Left hindlimb (tissue), 1 donor: ENCODE measurements around the gene RNF19B.
A peak's percentile ranks its signal among the peaks of the same experiment; 100 is the strongest.
"Not testable (repeated sequence)": the region's sequence is repeated elsewhere in the genome, so short reads cannot be mapped to it uniquely, and the experiment has no call there.

Experiments used
- DNase-seq: peaks from one replicate; pipeline ENCODE4 v3.0.0-alpha.2; 2018

Gene RNF19B, protein sequence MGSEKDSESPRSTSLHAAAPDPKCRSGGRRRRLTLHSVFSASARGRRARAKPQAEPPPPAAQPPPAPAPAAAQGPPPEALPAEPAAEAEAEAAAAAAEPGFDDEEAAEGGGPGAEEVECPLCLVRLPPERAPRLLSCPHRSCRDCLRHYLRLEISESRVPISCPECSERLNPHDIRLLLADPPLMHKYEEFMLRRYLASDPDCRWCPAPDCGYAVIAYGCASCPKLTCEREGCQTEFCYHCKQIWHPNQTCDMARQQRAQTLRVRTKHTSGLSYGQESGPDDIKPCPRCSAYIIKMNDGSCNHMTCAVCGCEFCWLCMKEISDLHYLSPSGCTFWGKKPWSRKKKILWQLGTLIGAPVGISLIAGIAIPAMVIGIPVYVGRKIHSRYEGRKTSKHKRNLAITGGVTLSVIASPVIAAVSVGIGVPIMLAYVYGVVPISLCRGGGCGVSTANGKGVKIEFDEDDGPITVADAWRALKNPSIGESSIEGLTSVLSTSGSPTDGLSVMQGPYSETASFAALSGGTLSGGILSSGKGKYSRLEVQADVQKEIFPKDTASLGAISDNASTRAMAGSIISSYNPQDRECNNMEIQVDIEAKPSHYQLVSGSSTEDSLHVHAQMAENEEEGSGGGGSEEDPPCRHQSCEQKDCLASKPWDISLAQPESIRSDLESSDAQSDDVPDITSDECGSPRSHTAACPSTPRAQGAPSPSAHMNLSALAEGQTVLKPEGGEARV

DNA sequence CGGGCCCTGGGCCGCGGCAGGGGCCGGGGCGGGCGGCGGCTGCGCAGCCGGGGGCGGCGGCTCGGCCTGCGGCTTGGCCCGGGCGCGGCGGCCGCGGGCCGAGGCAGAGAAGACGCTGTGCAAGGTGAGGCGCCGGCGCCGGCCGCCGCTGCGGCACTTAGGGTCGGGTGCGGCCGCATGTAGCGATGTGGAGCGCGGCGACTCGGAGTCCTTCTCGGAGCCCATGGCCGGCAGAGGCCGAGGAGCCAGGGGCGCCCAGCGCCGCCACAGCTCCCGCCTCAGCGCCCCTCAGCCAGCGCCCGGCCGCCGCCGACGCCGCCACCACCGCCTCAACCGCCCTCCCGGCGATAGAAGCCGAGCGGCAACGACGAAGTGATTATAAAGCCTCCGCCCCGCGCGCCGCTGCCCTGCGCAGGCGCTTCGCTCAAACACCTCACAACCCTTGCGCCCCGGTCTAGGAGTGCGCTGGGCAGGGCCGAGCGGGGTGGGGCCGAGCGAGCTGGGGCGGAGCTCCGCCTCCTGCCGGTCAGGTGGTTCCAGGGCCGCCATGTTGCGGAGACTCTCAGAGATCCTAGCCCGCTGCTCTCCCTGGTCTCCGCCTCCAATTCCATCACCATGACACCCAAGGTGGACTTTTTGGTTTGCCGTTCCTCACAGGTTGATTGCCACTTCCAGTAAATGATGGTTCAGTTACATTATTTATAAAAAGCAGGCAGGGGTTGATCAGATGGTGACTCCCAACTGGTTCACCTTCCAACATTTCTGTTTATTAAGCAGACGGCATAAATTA is at the start of gene RNF19B:
RNF19B (minus strand) TSS at position 349 of the 790 bp plus-strand sequence; CDS start at position 225, 124 bp downstream.
- peak; percentile 96 for DNase-seq

DNA sequence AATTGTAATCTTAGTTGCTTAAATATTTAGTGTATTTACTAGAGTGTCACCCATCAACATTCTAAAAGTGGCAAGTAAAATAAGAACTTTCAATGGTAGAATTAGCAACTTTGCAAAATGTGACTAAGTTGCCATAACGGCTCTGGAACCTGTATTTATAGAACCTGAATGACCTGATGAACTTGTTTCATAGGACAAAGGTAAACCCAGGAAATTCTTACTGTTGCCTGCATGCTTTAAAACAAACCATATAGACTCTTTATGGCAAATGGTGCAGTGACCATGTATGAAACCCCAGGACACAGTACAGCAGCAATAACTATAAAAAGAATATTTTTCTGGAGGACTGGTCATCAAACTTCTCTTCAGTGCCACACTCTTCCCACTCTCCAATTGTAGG is 49.2 kb upstream of the RNF19B start:
- no peak for DNase-seq

DNA sequence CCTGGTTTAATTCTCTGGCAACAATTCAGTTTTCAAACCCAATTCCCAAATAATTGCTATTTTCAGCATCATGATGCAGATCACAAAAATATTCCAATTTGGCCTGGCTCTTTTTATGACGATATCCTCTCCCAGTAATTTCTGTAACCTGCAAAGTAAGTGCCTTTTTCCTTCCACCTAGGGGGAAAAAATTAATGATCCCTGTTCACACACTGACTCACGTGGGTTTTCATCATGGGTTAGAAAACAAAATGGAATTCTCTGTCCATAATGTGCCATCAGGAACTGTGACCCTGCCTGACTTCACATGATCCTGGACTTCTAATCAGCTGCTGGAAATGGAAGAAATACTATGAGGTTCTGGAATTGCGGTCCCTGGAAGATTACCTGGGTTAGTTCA is 47.6 kb upstream of the RNF19B start:
- DNase-seq: no peak

DNA sequence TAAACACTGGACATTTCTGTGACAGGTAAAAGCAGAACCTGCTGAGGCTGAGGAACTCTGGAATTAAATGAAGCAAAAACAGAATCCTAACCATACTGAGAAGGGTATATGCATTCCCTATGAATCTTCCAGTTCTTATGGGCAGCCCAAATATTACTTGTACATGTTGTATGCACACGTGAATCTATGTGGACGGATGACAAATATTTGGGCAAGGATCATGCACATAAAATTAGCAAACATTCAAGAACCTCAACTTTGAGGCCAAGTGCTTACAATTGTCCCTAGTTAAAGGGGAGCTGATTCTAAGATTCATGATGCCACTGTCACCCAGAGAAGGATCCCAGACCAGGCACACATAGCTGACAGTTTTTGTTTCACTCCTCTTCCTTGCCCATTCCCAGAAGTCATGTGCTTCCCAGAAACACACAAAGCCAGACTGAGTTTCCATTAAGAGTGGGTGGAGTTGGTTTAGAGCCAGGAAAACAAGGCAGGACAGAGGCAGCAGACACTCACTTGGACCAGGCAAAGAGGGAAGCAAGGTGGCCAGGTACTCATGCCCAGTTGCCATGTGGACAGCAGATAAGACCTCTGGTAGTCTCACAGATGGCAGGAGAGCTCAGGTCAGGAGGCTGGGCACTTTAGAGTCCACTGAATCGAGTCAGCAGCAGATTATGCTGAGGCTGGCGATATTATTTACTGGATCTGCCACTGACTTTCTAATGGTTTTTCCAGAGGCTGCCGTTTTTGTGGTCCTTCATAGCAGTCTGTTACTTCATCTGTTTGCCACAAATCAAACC is 46.5 kb upstream of the RNF19B start:
- DNase-seq: peak; percentile 77

DNA sequence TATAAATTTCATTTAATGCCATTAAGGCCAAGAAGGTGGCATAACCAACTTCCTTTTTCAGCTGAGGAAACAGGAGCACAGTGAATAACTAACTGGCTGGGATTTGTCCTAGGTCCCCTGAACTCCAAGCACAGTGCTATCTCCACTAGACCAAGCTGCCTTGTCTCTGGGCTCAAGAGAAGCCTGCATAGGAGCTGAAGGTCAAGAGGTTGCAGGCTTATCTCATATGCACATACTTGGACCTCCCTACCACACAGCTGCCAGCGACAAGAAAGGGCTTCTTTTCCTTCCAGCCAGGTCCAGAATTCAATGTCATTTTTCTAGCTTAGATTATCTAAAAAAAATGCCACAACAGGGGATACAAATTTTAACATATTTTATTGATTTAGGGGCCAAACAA is 45.0 kb upstream of the RNF19B start:
- no peak for DNase-seq

DNA sequence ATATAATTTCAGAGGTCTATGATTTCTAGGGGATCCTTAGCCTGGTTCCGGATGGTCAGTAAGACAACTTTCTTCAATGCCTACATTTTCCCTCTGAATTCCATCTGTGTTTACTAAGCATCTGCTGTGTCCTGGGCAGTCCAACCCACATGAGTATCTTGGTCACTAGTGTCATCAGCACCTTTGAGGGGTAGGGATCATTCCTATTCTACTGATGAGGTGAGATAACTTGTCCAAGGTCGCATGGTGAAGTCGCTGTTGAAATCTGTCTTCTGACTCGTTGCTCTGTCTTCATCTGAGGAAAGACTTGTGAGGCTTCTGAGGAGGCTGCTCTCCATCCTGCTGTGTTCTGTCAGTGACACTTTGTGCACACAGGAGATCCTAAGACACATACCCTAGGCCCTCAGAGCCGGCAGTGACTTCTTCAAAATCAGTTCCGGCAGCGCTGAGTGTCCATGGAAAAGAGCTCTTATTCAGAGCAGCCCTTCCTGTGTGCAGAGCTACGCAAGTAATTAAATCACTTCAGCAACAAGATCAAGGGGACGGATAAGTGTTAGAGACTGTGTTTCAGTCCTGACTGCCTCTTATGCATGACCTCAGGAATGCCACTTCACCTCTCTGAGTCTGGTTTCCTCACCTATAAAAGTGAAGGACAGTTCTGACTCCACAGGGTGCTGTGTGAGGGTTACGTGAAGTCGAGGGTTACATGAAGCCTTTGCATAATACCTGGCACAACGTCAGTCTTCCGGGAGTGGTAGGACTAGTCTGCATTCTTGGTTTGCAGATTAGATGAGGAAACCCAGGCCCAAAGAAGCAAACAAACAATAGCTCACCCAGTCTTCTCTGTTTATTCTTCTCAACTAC is 43.7 kb upstream of the RNF19B start:
- no peak for DNase-seq

DNA sequence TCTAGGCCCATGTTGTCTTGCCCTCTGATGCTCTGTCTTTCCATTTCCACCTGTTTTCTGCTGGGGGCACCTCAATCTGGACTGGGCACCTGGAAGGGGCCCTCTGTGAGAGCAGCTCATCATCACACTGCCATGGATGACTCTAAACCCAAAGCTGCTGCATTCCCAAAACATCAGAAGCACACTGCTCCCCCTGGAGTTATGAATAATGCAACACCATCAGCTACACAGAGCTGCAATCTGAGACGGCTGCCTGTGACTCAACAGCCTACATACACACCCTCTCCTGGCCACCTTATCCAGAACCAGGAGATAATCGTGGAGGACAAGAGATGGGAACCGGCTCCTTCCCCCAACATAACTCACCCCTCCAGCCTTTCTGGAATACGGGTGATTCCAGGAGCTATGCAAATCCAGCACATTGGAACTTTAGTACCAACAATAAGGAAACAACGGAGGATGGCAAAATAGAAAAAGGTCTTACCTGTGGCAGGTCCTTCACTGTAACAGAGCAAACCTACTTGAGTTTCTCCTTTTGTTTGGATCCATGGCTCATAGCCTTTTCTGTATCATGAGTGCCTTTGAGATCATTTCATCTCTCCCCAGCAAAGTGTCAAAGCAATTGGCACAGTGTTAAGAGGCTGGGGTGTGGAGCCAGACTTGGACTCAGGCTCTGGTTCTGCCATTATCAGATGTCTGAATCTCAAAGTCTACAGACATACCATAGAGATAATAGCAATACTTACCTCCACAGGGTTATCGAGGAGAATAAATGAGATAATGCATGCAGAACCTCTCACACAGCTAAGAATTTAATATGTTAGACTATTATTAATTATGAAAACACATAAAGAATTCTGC is 42.8 kb upstream of the RNF19B start:
- no peak for DNase-seq

DNA sequence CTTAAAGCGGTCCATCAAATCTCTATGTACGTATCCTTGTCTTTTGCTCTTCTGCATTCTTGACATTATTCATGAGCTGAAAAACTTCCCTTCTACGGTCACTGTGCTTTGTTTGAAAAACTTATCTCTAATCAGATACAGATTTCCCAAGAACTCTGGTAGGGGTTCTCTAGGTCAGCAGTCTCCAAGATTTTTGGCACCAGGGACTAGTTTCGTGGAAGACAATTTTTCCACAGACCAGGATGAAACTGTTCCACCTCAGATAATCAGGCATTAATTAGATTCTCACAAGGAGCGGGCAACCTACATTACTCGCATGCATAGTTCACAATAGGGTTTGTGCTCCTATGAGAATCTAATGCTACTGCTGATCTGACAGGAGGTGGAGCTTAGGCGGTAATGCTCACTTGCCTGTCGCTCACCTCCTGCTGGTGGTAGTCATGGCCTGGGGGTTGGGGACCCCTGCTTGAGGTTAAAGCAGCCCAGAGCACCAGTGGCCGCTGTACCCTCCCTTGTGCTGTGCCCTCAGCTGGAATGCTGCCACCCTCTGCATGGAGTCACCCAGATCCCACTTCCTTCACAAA is 41.3 kb upstream of the RNF19B start:
- no peak for DNase-seq

DNA sequence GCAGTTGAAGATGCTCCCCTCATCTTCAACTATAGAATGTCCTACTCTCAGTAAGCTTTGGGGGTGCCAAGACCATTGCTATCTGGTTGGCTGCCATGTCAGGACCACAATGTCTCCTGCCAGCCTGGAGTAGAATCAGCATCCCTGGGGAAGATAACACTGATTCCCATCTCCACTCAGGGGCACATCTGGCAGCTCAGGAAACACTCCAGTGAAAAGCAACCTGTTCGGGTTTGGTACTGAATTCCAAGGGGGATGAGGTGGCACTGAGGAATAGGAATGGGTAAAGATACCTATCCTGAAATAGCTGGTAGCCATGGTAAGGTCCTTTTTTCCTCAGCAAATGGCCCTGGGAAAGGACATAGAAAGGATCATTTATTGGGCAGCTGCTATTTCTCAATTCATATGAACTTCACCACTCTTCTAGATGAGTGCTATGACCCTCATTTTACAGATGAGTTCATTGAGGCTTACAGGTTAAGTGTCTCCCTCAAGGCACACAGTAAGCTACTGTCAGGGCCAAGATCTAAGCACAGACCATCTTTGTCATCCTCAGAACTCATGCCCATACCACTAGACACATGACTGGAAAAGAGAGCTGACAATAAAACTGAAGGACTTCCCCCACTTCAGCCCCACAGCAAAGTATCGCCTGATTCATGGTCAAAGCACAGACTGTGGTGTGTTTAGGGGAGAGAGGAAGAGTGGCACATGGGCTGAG is 40.7 kb upstream of the RNF19B start:
- DNase-seq: no peak

DNA sequence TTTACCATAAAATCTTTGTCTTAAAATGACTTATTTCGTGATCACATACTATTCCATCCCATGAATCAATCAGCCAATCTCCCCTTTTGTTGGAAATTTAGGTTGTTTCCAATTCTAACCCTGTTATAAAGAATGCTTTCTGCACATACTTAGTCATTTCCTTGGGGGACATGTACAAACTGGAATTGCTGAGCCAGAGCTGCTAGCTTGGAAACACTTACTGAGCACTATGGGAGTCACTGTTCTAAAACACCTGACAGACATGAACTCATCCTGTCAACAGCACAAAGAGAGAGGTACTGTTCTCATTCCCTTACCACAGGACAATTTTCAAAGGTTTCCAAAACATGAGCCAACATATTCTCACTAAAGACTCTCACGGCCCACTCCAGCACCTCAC is 40.0 kb upstream of the RNF19B start:
- no peak for DNase-seq

DNA sequence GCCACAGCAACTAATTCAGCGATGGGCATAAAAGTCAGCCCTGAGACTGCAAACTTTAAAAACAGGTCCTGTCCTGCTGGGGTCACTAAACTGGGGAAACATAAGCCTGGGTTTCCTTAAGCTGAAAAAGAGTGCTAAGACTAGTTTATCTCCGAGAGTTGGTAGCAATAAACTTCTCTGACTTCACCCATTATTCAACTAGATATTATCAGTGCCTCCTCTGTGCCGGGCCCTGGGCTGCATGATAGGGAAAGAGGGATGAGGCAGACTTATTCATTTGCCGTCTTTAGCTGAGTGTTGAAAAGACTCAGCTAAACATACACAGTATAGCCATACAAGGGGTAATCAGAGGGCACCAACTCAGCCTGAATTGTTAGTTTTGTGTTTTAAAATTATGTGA is 39.0 kb upstream of the RNF19B start:
- no peak for DNase-seq

DNA sequence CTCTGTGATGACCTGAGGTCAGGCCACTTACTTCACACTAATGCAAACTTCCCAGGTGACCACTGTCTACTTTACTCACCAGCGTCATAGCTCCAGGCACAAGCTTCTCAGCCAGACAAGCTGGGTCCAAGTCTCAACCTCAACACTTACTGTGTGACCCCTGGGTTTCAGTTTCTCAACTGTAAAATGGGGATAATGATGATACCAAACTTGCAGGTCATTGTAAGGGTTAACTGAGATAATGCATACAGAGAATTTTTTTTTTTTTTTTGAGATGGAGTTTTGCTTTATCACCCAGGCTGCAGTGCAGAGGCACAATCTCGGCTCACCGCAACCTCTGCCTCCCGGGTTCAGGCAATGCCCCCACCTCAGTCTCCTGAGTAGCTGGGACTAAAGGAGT is 37.4 kb upstream of the RNF19B start:
- no peak for DNase-seq

DNA sequence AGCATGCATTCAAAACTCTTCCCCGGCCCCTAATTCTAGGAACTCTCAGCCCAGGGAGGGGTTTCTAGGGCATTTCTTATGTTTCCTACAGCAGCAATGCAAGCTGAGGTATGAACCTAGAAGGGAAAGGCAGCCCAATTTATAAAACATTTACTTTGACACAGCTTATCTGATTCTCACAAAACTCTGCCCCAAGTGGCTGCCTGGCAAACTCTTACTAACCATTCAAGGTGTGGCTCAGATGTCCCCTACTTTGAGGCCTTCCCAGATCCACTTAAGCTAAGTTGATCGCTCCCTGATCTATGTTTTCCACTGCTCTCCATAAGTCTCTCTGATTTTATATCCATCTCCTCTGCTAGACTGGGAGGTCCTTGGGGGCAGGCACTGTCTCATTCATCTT is 36.7 kb upstream of the RNF19B start:
- DNase-seq: no peak

DNA sequence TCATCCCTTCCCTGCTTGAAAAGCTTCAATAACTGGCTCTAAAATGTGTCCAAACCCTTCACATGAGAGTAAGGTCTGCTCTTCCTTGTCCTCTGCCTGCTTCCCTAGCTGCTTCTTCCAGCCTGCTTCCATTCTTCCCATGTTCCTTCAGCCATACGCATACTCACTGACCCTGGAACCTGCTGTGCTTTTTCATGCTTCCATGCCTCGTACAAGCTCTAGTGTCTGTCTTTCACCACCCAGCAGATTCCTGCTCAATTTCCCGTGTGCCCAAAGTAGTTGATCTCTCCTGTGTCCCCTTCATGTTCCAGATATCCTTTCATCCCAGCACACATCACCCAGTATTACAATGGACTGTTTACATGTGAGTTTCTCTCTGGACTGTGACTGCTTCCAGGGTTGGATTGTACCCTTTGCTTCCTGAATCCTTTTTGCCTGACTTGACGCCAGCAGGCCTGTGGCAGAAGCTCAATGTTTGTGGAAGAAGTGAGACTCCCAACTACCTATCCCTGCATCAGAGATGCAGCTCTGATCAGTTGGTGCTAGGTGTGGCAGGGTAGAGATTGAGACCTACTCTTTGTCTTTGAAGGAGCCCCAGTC is 35.9 kb upstream of the RNF19B start:
- DNase-seq: no peak

DNA sequence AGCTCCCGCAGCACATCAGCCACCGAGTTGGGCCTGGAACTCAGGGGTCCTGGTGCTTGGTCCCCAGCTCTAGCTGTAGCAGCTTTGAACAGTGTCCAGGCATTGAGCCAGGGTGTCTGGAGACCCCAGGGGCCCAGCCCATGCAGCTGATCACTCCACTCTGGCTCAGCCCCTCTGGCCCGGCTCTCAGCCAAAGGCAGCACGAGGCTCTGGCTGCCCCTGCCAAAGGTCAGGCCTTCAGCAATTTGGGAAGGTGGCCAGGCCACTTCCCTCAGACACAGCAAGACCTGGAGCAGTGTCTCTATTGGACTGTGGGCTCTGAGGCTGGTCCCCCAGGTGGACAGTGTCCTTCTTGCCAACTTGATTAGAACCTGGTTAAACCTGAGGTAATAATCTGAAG is 34.4 kb upstream of the RNF19B start:
- DNase-seq: no peak

DNA sequence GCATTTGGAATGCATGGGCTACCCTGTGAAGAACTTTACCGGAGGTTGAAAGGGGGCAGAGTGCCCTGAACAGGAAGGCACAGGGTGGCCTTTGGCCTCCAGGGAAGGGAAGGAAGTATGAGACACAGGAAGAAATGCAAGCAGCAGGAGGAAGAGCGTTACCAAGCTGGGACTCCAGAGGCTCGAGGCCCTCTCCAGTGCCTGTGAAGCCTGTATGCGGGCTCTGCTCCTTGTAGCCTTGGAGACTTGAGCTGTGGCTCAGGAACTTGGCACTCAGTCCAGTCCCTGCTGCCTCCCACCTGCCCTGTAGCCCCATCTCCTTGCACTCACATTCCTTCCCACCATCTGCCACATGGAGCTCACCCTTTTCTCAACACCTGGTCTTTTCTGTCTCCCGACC is 33.5 kb upstream of the RNF19B start:
- no peak for DNase-seq

DNA sequence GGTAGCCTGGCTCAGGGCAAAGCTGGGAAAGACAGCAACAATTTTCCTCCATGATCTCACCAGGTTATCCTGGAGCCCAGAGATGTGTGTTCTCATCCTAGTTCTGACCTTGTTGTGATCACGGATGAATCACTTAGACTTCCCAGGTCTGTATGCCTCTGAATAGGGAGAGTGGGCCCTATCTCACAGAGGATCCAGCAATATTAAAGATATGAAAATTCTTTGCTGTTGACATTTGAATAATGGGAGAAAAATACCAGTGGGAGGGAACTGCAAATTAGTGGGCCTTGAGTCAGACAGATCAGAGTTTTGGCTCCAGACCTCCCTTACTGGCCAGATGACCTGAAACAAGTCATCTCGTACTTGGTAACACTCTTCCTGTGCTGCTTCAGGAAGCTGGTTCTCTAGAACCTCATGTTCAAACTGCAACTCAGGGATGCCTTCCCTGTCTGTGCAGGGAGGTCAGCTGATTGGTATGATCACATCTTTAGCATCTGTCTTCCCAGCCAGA is 32.8 kb upstream of the RNF19B start:
- no peak for DNase-seq

DNA sequence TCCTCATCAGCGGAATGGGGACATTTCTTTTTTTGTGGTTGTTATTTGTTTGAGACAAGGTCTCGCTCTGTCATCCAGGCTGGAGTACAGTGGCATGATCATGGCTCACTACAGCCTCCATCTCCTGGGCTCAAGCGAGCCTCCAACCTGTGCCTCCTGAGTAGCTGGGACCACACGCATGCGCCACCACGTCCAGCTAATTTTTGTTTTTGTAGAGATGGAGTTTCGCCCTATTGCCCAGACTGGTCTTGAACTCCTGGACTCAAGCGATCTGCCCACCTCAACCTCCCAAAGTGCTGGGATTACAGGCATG is 28.7 kb upstream of the RNF19B start:
- not testable (repeated sequence) for DNase-seq
